Smooth muscle cell (in vitro differentiated cells): ENCODE results near the gene CCDC73. TPM values are rescaled to one million over a fixed set of nuclear protein-coding genes. Genes with fewer than 3 reads are reported as not detected.
"Not testable (repeated sequence)": the region's sequence is repeated elsewhere in the genome, so short reads cannot be mapped to it uniquely, and the experiment has no call there.

ENCODE experiments used
- DNase-seq: peaks from one replicate; lab custom pipeline; 2025; ENCODE audit not compliant: unreplicated experiment; lab: John Stamatoyannopoulos, UW
- H2AFZ ChIP-seq: fragments of 200-600 bp; sonication (generic); 2 replicates; pipeline ENCODE4 v1.6.0; 2016; ENCODE audit warnings: antibody characterized with exemption, low read depth, mild to moderate bottlenecking
- H3F3A ChIP-seq: fragments of 200-600 bp; sonication (generic); 2 replicates; pipeline ENCODE4 v1.6.0; 2017; ENCODE audit warnings: antibody characterized with exemption, low read depth
- H3K27ac ChIP-seq: fragments of 200-600 bp; sonication (generic); 2 replicates; pipeline ENCODE4 v1.5.1; 2016; ENCODE audit warnings: low read depth, mild to moderate bottlenecking
- H3K27me3 ChIP-seq: fragments of 200-600 bp; sonication (generic); 2 replicates; pipeline ENCODE4 v1.6.1; 2016; ENCODE audit warnings: low read depth, mild to moderate bottlenecking
- H3K36me3 ChIP-seq: fragments of 200-600 bp; sonication (generic); 2 replicates; pipeline ENCODE4 v1.5.1; 2016; ENCODE audit warnings: low read depth
- H3K4me1 ChIP-seq: fragments of 200-600 bp; sonication (generic); 2 replicates; pipeline ENCODE4 v1.5.1; 2016; ENCODE audit warnings: low read depth
- H3K4me2 ChIP-seq: fragments of 200-600 bp; sonication (generic); 2 replicates; pipeline ENCODE4 v1.6.0; 2016; ENCODE audit warnings: mild to moderate bottlenecking
- H3K4me3 ChIP-seq: fragments of 200-600 bp; sonication (generic); 2 replicates; pipeline ENCODE4 v1.5.1; 2016; ENCODE audit warnings: mild to moderate bottlenecking
- H3K79me2 ChIP-seq: fragments of 200-600 bp; sonication (generic); 2 replicates; pipeline ENCODE4 v1.6.0; 2016; ENCODE audit warnings: low read depth, mild to moderate bottlenecking
- H3K9ac ChIP-seq: fragments of 200-600 bp; sonication (generic); 2 replicates; pipeline ENCODE4 v1.6.0; 2016; ENCODE audit warnings: low read depth
- H3K9me3 ChIP-seq: fragments of 200-600 bp; sonication (generic); replicated peaks from 2 replicates; pipeline ENCODE4 v1.5.1; 2016; ENCODE audit warnings: low read depth
- H4K20me1 ChIP-seq: fragments of 200-600 bp; sonication (generic); 2 replicates; pipeline ENCODE4 v1.6.0; 2016; ENCODE audit warnings: low read depth
- WGBS: methylation state at CpG from one replicate; pipeline ENCODE4 v1.1.7; 2016; ENCODE audit warnings: low lambda C conversion rate; 5-methylcytosine and 5-hydroxymethylcytosine counted together
- polyA plus RNA-seq: library from polyadenylated mRNA; unstranded; fragments of >200 nt; fragmentation: Nextera tagmentation; extraction: Ambion mirVana; gene quantifications from 2 replicates; pipeline ENCODE4 v1.2.1, GENCODE V29; 2016
- total RNA-seq: library from RNA; depleted of rRNA; stranded (reverse); fragments of >200 nt; gene quantifications from 2 replicates; pipeline ENCODE4 v1.2.3, GENCODE V29; 2014
- TF ChIP-seq, protein P1 (sequence below): fragments of 200-600 bp; sonication (generic); IDR thresholded peaks from 2 replicates; pipeline ENCODE4 v1.5.1; 2017; ENCODE audit warnings: borderline replicate concordance, mild to moderate bottlenecking, antibody characterized with exemption; ENCODE audit not compliant: insufficient read depth, poor library complexity, severe bottlenecking

The CCDC73 gene
- total and polyA plus RNA-seq, 2 experiments from 2014 or later, result not detected

DNA sequence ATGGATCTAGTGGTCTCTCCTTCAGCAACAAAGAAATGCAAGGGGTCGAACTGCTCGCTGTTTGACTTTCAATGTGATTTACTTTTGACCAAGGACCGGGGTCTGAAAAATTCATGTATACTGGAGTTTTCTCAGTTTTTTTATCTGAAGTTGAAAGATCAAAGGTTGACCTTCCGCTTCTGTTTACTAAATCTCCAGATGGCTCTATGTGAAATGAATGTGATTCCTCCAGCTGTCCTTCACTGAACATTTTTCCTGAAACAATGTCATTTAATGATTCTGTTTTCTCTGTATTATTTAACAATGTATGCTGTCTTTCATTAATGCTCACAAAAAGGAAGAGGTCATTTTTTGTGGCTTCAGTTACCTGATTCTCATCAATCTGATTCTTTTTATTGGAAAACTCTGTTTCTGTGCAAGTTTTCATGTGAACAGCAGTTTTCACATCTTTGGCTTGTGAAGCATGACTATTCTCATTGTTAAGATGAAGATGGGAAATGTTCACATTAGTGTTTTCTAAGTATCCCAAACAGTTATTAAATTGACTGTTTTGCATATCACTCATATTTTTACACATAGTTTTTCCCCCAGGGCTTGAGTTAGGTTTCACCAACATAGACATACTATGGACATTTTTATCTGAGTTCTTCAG lies 180.8 kb downstream of the CCDC73 start:
- Histone ChIP-seq H3F3A (no peaks in the 10 kb centered on the region), H3K36me3 (no peaks in the 10 kb centered on the region), H4K20me1 (no peaks in the 10 kb centered on the region), H3K9me3 (no peaks in the 10 kb centered on the region), H3K4me2 (no peak overlapping the region), H3K4me1 (no peaks in the 10 kb centered on the region), H2AFZ (no peak overlapping the region), H3K27ac (no peak overlapping the region), H3K79me2 (no peaks in the 10 kb centered on the region), H3K9ac (no peak overlapping the region), H3K4me3 (no peak overlapping the region), H3K27me3 (no peaks in the 10 kb centered on the region)
- 95% methylated on average over 4 of the region's 4 CpGs for WGBS
- DNase-seq, result no peak
- TF ChIP-seq, protein P1, sequence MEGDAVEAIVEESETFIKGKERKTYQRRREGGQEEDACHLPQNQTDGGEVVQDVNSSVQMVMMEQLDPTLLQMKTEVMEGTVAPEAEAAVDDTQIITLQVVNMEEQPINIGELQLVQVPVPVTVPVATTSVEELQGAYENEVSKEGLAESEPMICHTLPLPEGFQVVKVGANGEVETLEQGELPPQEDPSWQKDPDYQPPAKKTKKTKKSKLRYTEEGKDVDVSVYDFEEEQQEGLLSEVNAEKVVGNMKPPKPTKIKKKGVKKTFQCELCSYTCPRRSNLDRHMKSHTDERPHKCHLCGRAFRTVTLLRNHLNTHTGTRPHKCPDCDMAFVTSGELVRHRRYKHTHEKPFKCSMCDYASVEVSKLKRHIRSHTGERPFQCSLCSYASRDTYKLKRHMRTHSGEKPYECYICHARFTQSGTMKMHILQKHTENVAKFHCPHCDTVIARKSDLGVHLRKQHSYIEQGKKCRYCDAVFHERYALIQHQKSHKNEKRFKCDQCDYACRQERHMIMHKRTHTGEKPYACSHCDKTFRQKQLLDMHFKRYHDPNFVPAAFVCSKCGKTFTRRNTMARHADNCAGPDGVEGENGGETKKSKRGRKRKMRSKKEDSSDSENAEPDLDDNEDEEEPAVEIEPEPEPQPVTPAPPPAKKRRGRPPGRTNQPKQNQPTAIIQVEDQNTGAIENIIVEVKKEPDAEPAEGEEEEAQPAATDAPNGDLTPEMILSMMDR, result no peak

DNA sequence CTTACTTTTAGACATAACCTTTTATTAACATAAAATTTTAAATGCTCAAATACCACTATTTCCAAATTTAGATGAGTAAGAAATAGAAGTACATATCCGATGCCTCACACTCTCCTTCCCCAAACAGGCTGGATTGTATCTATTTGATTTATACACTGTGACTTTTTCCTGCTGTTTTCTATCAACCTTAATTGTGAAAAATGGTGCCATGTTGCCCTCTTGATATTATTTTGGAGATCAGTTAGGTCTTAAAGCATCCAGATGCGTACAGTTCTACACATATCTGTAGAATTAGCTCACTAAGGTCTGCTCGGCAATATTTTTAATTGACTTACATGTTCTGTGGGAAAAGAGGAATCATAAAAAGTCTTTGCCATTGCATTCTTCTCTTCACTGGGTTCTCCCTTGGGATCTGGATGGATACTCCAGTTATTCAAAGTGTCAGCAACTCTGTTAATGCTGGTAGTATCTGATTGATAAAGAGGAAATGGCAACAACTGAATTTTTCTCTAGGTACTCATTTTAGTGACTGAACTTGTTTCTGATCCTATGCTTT lies 183.6 kb downstream of the CCDC73 start:
- no peak overlapping the region for H3K4me3 ChIP-seq
- TF ChIP-seq, protein P1, result no peak
- no peaks in the 10 kb centered on the region for H3K36me3 ChIP-seq
- no peak overlapping the region for H2AFZ ChIP-seq
- no peaks in the 10 kb centered on the region for H3F3A ChIP-seq
- H3K79me2 ChIP-seq, result no peaks in the 10 kb centered on the region
- no peak overlapping the region for H3K27ac ChIP-seq
- H3K9ac ChIP-seq, result no peak overlapping the region
- H3K9me3 ChIP-seq, result no peaks in the 10 kb centered on the region
- H3K4me1 ChIP-seq, result no peaks in the 10 kb centered on the region
- whole genome bisulfite sequencing, result 91% methylated on average over 3 of the region's 3 CpGs
- H4K20me1 ChIP-seq, result no peaks in the 10 kb centered on the region
- H3K27me3 ChIP-seq, result no peaks in the 10 kb centered on the region
- no peak for DNase-seq
- no peak overlapping the region for H3K4me2 ChIP-seq

DNA sequence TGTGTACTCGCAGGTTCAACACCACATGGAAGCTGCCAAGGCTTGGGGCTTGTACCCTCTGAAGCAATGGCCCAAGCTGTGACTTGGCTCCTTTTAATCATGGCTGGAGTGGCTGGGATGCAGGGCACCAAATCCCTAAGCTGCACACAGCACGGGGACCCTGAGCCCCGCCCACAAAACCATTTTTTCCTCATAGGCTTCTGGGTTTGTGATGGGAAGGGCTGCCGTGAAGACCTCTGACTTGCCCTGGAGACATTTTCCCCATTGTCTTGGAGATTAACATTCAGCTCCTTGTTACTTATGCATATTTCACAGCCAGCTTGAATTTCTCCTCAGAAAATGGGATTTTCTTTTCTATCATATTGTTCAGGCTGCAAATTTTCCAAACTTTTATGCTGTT lies 185.6 kb downstream of the CCDC73 start:
- H3K27me3 ChIP-seq, result not testable (repeated sequence)
- WGBS, result 94% methylated on average over 4 of the region's 4 CpGs

DNA sequence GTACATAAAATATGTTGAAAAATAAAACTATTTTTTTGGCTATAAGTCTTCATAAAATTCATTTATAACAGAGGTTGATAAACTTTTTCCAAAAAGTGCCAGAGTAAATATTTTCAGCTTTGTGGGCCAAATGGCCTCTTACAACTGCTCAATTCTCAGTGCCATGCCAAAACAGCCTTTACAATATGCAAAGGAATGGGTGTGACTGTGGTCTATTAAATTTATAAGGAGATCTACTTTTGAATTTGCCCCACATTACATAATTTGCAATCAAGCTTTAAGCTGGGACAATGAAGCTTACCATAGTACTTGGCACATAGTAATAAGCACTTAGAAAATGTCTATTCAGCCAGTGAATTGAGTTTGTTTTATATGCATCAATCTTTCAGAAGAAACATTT lies 188.2 kb downstream of the CCDC73 start:
- Histone ChIP-seq H3K4me1 (no peaks in the 10 kb centered on the region), H3K27me3 (no peaks in the 10 kb centered on the region), H3K9me3 (no peaks in the 10 kb centered on the region), H2AFZ (no peak overlapping the region), H3K36me3 (peaks cover 27% of the 10 kb centered on the region), H3K4me3 (no peak overlapping the region), H3K9ac (no peak overlapping the region), H4K20me1 (no peaks in the 10 kb centered on the region), H3K4me2 (no peak overlapping the region), H3K79me2 (no peaks in the 10 kb centered on the region), H3F3A (no peaks in the 10 kb centered on the region), H3K27ac (no peak overlapping the region)
- TF ChIP-seq, protein P1, result no peak
- DNase-seq, result no peak

More for the DNA sequence above, 185.6 kb downstream of the CCDC73 start:
- H3K4me2 ChIP-seq, H3F3A ChIP-seq, H3K36me3 ChIP-seq, H3K27ac ChIP-seq, H3K9ac ChIP-seq, H4K20me1 ChIP-seq, H2AFZ ChIP-seq, DNase-seq, H3K9me3 ChIP-seq, H3K79me2 ChIP-seq, H3K4me3 ChIP-seq, H3K4me1 ChIP-seq: not testable (repeated sequence)
